B cell (primary cell): ENCODE measurements around the gene SCAND1. TPM values are rescaled to one million over a fixed set of nuclear protein-coding genes. Genes with fewer than 3 reads are reported as not detected.

ENCODE experiments used
- ATAC-seq: fragments of 200-7000 bp; cut with Tn5 transposase; one replicate; pipeline ENCODE4 v1.10.0; 2021; ENCODE audit warnings: low read depth, mild to moderate bottlenecking, moderate number of reproducible peaks, moderate library complexity
- CTCF ChIA-PET: fragments of 350-600 bp; sonication (Branson Sonifier 250); formaldehyde crosslinking; loops from one replicate; lab custom pipeline; 2021; ENCODE audit warnings: antibody characterized with exemption, inconsistent platforms; lab: Charles Lee
- POLR2A ChIA-PET: fragments of 350-600 bp; sonication (Branson Sonifier 250); formaldehyde crosslinking; loops from one replicate; lab custom pipeline; 2021; ENCODE audit warnings: antibody characterized with exemption; lab: Charles Lee
- DNase-seq: peaks from one replicate; pipeline ENCODE4 v3.0.0; 2013
- H2AFZ ChIP-seq: 2 replicates; pipeline ENCODE4 v1.6.1; 2012; ENCODE audit warnings: mild to moderate bottlenecking, low read depth, low read length; ENCODE audit not compliant: insufficient read depth, poor library complexity, severe bottlenecking
- H3K27ac ChIP-seq, 2 donors: 1 replicate in 1 of 2; 2 replicates in 1 of 2; pipeline ENCODE4 v1.5.1; 2012 to 2013; ENCODE audit warnings: low read length in 2 of 2, mild to moderate bottlenecking in 2 of 2, moderate library complexity in 1 of 2
- H3K27me3 ChIP-seq, 4 experiments: fragments of 200-600 bp in 1 of 4; sonication (generic) in 1 of 4; replicated peaks in 1 of 4; 1 replicate in 2 of 4; 2 replicates in 2 of 4; pipeline versions ENCODE4 v1.6.1 to v1.7.0; 2013 to 2016; ENCODE audit warnings: low read length in 3 of 4, mild to moderate bottlenecking in 2 of 4, mixed read lengths in 1 of 4, moderate library complexity in 1 of 4; ENCODE audit not compliant: insufficient read depth in 4 of 4, control insufficient read depth in 3 of 4; ENCODE audit errors: control extremely low read depth in 1 of 4
- H3K36me3 ChIP-seq, 2 experiments: replicated peaks in 1 of 2; 1 replicate in 1 of 2; 2 replicates in 1 of 2; pipeline versions ENCODE4 v1.6.1 to v1.7.1; 2013; ENCODE audit warnings: low read length in 1 of 2; ENCODE audit not compliant: insufficient read depth in 2 of 2, control insufficient read depth in 1 of 2; ENCODE audit errors: control extremely low read depth in 1 of 2, extremely low read depth in 1 of 2
- H3K4me1 ChIP-seq, 2 donors: fragments of 200-600 bp in 1 of 2; sonication (generic) in 1 of 2; 1 replicate in 1 of 2; 2 replicates in 1 of 2; pipeline versions ENCODE4 v1.5.1 to v1.6.1; 2013 to 2017; ENCODE audit warnings: low read length in 2 of 2; ENCODE audit not compliant: control insufficient read depth in 2 of 2, insufficient read depth in 2 of 2
- H3K4me2 ChIP-seq: replicated peaks from 2 replicates; pipeline ENCODE3; 2012; ENCODE audit warnings: mild to moderate bottlenecking, low read depth, low read length; ENCODE audit not compliant: poor library complexity, severe bottlenecking
- H3K4me3 ChIP-seq, 5 experiments: fragments of 200-600 bp in 1 of 5; sonication (generic) in 1 of 5; 1 replicate in 3 of 5; 2 replicates in 2 of 5; pipeline versions ENCODE4 v1.5.1 to v1.7.0; 2011 to 2016; ENCODE audit warnings: low read length in 4 of 5, mild to moderate bottlenecking in 4 of 5, low read depth in 2 of 5, control low read depth in 1 of 5, moderate library complexity in 1 of 5; ENCODE audit not compliant: insufficient read depth in 1 of 5; ENCODE audit errors: control extremely low read depth in 1 of 5, extremely low read depth in 1 of 5
- H3K79me2 ChIP-seq: fragments of 200-600 bp; sonication (generic); one replicate; pipeline ENCODE4 v1.6.0; 2016; ENCODE audit warnings: low read length; ENCODE audit not compliant: control insufficient read depth, insufficient read depth
- H3K9ac ChIP-seq: fragments of 200-600 bp; sonication (generic); 2 replicates; pipeline ENCODE4 v1.6.1; 2017; ENCODE audit warnings: mild to moderate bottlenecking, low read length, moderate library complexity
- H3K9me3 ChIP-seq, 3 donors: one replicate each; pipeline versions ENCODE4 v1.6.1 to v1.7.1; 2013; ENCODE audit warnings: low read length in 2 of 3; ENCODE audit not compliant: control insufficient read depth in 2 of 3, insufficient read depth in 1 of 3; ENCODE audit errors: control extremely low read depth in 1 of 3
- H4K20me1 ChIP-seq: 2 replicates; pipeline ENCODE4 v1.6.0; 2012; ENCODE audit warnings: mild to moderate bottlenecking, low read length; ENCODE audit not compliant: insufficient read depth, control insufficient read depth, poor library complexity, severe bottlenecking
- H3K27ac Mint-ChIP-seq: one replicate; pipeline ENCODE4 v1.8.0; 2021; ENCODE audit warnings: mixed read lengths
- H3K27me3 Mint-ChIP-seq: one replicate; pipeline ENCODE4 v1.8.0; 2021; ENCODE audit warnings: mixed read lengths
- H3K4me1 Mint-ChIP-seq: one replicate; pipeline ENCODE4 v1.8.0; 2021; ENCODE audit warnings: mixed read lengths
- H3K4me3 Mint-ChIP-seq: one replicate; pipeline ENCODE4 v1.8.0; 2021; ENCODE audit warnings: mixed read lengths
- H3K9me3 Mint-ChIP-seq: one replicate; pipeline ENCODE4 v1.8.0; 2022; ENCODE audit warnings: mixed read lengths; ENCODE audit not compliant: insufficient read depth
- EZH2 ChIP-seq: IDR thresholded peaks from 2 replicates; pipeline ENCODE4 v1.6.1; 2012; ENCODE audit warnings: borderline replicate concordance, low read depth, mild to moderate bottlenecking, moderate library complexity, low read length; ENCODE audit not compliant: insufficient read depth, poor library complexity, severe bottlenecking
- WGBS: methylation state at CpG from one replicate; pipeline ENCODE4 v1.1.5; 2013; ENCODE audit warnings: missing lambda C conversion rate; ENCODE audit not compliant: insufficient coverage; 5-methylcytosine and 5-hydroxymethylcytosine counted together
- intact Hi-C: fragments of 100-400 bp; cut with micrococcal nuclease; formaldehyde crosslinking; loops from one replicate; pipeline ENCODE4 v1.10.0; 2022
- polyA plus RNA-seq: library from polyadenylated mRNA; depleted of rRNA; stranded (reverse); fragments of >200 nt; gene quantifications from 2 replicates; pipeline ENCODE4 v1.2.3, GENCODE V29; 2012
- total RNA-seq, 2 donors: library from RNA; stranded (reverse); fragments of 120-200 nt in 1 of 2; gene quantifications; 1 replicate in 1 of 2; 2 replicates in 1 of 2; pipeline versions ENCODE4 v1.2.3 to v1.2.4, GENCODE V29; 2013 to 2022
- TF ChIP-seq, protein P1 (sequence below): fragments of 200-600 bp; IDR thresholded peaks from one replicate; pipeline ENCODE4 v1.8.0; 2022; ENCODE audit warnings: antibody characterized with exemption, mild to moderate bottlenecking

Gene SCAND1
- total and polyA plus RNA-seq, 2 donors (not counting 1 experiment from before 2014, with no cell fraction given), result 42.0 to 102 TPM

DNA sequence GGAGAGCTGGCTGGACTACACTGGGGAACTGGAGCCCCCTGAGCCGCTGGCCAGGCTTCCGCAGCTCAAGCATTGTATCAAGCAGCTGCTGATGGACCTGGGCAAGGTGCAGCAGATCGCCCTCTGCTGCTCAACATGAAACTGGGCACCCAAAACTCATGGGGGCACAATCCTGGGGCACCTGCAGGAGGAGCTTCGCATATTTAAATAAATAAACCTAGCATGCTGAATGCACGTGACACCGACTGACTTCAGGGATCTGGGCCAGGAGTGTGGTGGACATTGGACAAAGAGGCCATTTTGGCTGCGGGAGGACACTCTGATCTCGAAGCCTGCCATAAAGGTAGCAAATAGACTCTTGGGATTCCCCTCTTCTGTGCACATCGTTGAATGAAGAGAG, 6.8 kb downstream of the SCAND1 start:
- 91% methylated on average over 8 of the region's 9 CpGs for WGBS
- TF ChIP-seq EZH2, result no peak
- TF ChIP-seq, protein P1, sequence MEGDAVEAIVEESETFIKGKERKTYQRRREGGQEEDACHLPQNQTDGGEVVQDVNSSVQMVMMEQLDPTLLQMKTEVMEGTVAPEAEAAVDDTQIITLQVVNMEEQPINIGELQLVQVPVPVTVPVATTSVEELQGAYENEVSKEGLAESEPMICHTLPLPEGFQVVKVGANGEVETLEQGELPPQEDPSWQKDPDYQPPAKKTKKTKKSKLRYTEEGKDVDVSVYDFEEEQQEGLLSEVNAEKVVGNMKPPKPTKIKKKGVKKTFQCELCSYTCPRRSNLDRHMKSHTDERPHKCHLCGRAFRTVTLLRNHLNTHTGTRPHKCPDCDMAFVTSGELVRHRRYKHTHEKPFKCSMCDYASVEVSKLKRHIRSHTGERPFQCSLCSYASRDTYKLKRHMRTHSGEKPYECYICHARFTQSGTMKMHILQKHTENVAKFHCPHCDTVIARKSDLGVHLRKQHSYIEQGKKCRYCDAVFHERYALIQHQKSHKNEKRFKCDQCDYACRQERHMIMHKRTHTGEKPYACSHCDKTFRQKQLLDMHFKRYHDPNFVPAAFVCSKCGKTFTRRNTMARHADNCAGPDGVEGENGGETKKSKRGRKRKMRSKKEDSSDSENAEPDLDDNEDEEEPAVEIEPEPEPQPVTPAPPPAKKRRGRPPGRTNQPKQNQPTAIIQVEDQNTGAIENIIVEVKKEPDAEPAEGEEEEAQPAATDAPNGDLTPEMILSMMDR, result peak; percentile 46
- no peak overlapping the region for H3K9ac ChIP-seq
- CTCF ChIA-PET, result interaction anchor here (0.7 to 1.2 kb wide), 2 partner anchors 11 to 484 kb away, joined by 4 to 5 read pairs; no protein-coding TSS in a partner anchor
- peaks cover 6% of the 10 kb centered on the region for H3K4me1 Mint-ChIP-seq
- peaks cover 0 to 45% of the 10 kb centered on the region in 2 experiments for H3K36me3 ChIP-seq
- peaks cover 2% of the 10 kb centered on the region for H4K20me1 ChIP-seq
- no peaks in the 10 kb centered on the region for H3K9me3 ChIP-seq
- H3K27me3 ChIP-seq, result no peaks in the 10 kb centered on the region
- no peak overlapping the region for H3K4me2 ChIP-seq
- ATAC-seq (no peak), DNase-seq (peak; percentile 40)
- H3K4me1 ChIP-seq, result peaks cover 2 to 8% of the 10 kb centered on the region in 2 donors
- no peak overlapping the region for H3K4me3 Mint-ChIP-seq
- no peaks in the 10 kb centered on the region for H3K27me3 Mint-ChIP-seq
- peak overlapping the region; percentile 26 for H3K27ac Mint-ChIP-seq
- no peaks in the 10 kb centered on the region for H3K9me3 Mint-ChIP-seq
- no peak overlapping the region for H3K4me3 ChIP-seq
- H2AFZ ChIP-seq, result no peak overlapping the region
- intact Hi-C loops, result no loop called here
- peaks cover 29% of the 10 kb centered on the region for H3K79me2 ChIP-seq
- POLR2A ChIA-PET, result no interaction called here
- no peak overlapping the region for H3K27ac ChIP-seq

DNA sequence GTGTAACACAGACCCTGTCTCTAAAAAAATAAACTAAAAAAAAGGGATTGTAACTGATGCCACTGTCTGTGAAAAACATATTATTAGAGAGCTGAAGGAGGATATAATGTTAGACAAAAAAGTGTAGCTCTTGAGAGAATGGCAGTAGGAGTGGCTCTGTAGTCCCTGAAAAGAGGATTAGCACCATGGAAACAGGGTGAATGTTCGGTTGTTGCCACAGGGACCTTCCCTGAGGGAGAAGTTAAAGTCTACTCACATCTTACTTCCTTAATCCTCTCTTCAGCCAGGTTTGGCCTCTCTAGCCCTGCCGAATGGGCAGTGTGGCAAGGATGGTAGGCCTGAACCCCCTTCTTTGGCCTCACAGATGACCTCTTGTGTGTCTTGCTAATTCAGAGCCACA, 12.1 kb downstream of the SCAND1 start:
- no peaks in the 10 kb centered on the region for H3K9me3 ChIP-seq
- no peak for TF ChIP-seq EZH2
- TF ChIP-seq, protein P1, result no peak
- H3K4me2 ChIP-seq, result no peak overlapping the region
- H3K4me1 ChIP-seq, result no peaks in the 10 kb centered on the region
- Mint-ChIP-seq H3K4me3 (no peak overlapping the region), H3K27ac (no peak overlapping the region), H3K9me3 (no peaks in the 10 kb centered on the region), H3K4me1 (no peaks in the 10 kb centered on the region), H3K27me3 (no peaks in the 10 kb centered on the region)
- ChIA-PET CTCF (interaction anchor here (0.6 to 1.6 kb wide), 2 partner anchors 12 to 138 kb away, joined by 3 to 10 read pairs; partner anchors contain the start of gene SCAND1), POLR2A (no interaction called here)
- H4K20me1 ChIP-seq, result no peaks in the 10 kb centered on the region
- intact Hi-C loops, result no loop called here
- no peak overlapping the region for H3K9ac ChIP-seq
- no peaks in the 10 kb centered on the region for H3K27me3 ChIP-seq
- no peak overlapping the region for H2AFZ ChIP-seq
- no peak overlapping the region for H3K27ac ChIP-seq
- ATAC-seq (no peak), DNase-seq (no peak)
- peaks cover 8% of the 10 kb centered on the region for H3K79me2 ChIP-seq
- no peak overlapping the region for H3K4me3 ChIP-seq
- WGBS, result no CpG with 5 or more reads among the region's 2 CpGs
- H3K36me3 ChIP-seq, result peaks cover 0 to 61% of the 10 kb centered on the region in 2 experiments
